Gastrocnemius medialis (tissue), 4 donors: ENCODE measurements around the gene CALN1. TPM values are rescaled to one million over a fixed set of nuclear protein-coding genes. Genes with fewer than 3 reads are reported as not detected.

ENCODE experiments used
- ATAC-seq, 2 donors: fragments of 150-250 bp; one replicate each; pipeline ENCODE4 v1.9.1; 2016
- DNase-seq, 2 donors: peaks; one replicate each; pipeline ENCODE4 v3.0.0-alpha.2; 2019
- H3K27ac ChIP-seq, 4 donors: fragments of 200-600 bp; sonication (generic); 1 replicate in 1 of 4; 2 replicates in 3 of 4; pipeline ENCODE4 v1.5.1; 2016 to 2018; ENCODE audit warnings: mild to moderate bottlenecking in 2 of 4, moderate library complexity in 1 of 4
- H3K27me3 ChIP-seq, 3 donors: fragments of 200-600 bp; sonication (generic) in 2 of 3; 1 replicate in 1 of 3; 2 replicates in 2 of 3; pipeline versions ENCODE4 v1.5.1 to v1.6.0; 2016 to 2019; ENCODE audit warnings: mild to moderate bottlenecking in 1 of 3, moderate library complexity in 1 of 3
- H3K36me3 ChIP-seq, 2 donors: fragments of 200-600 bp; sonication (generic) in 1 of 2; one replicate each; pipeline ENCODE4 v1.5.1; 2017 to 2018
- H3K4me1 ChIP-seq, 2 donors: fragments of 200-600 bp; sonication (generic) in 1 of 2; one replicate each; pipeline ENCODE4 v1.5.1; 2016 to 2017; ENCODE audit warnings: mild to moderate bottlenecking in 2 of 2
- H3K4me3 ChIP-seq, 4 donors: fragments of 200-600 bp; sonication (generic) in 3 of 4; 1 replicate in 1 of 4; 2 replicates in 3 of 4; pipeline ENCODE4 v1.5.1; 2016 to 2019; ENCODE audit warnings: mild to moderate bottlenecking in 2 of 4
- H3K9me3 ChIP-seq, 3 donors: fragments of 200-600 bp; sonication (generic) in 2 of 3; 1 replicate in 1 of 3; 2 replicates in 2 of 3; pipeline ENCODE4 v1.5.1; 2016 to 2019
- CTCF ChIP-seq, 5 experiments: fragments of 450-650 bp in 3 of 5; fragments of 200-600 bp in 2 of 5; sonication (generic) in 2 of 5; IDR thresholded peaks in 4 of 5; conservative IDR thresholded peaks in 1 of 5; 1 replicate in 4 of 5; 2 replicates in 1 of 5; pipeline ENCODE4 v1.5.1; 2016 to 2019; ENCODE audit warnings: antibody characterized with exemption in 5 of 5, mild to moderate bottlenecking in 3 of 5, moderate library complexity in 3 of 5
- POLR2A ChIP-seq, 2 donors: fragments of 450-650 bp; IDR thresholded peaks; one replicate each; pipeline ENCODE4 v1.6.1; 2017; ENCODE audit warnings: antibody characterized with exemption in 2 of 2, mild to moderate bottlenecking in 2 of 2, moderate library complexity in 2 of 2
- in situ Hi-C, 4 donors: fragments of 200-750 bp; cut with MboI; loops; one replicate each; pipeline versions ENCODE4 v1.15.0 to v1.8.0; 2017; ENCODE audit warnings: low sequenced_read_pairs in 4 of 4
- intact Hi-C: fragments of 100-400 bp; cut with DNase I; formaldehyde crosslinking; loops from one replicate; pipeline ENCODE4 v1.15.1; 2023; ENCODE audit warnings: low total_unique reads
- total RNA-seq, 4 donors: library from RNA; depleted of rRNA; stranded (reverse); fragments of >200 nt; gene quantifications; one replicate each; pipeline versions ENCODE4 v1.1.0 to v1.2.3, GENCODE V29; 2016

Gene CALN1
- total RNA-seq, 4 donors from 2014 or later, result not detected

DNA sequence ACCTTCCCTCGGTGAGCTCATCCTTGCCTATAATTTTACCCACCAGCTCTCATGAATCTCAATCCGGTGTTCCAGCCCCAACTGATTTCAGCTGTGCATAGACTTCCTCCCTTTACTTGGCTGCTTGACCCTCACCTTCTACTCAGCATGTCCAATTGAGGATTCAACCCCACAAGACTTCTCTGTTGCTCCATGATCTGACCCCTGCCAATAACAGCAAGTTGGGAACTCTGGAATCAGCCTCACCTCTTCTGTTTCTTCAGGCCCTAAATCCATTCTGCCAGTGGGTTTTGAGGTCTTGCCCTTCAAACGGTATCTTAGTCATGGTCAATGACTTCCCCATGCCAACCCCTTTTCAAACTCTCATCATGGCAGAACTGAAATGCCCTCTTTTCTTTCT lies 390.4 kb downstream of the CALN1 start:
- intact Hi-C loops, result no loop called here
- no peaks in the 10 kb centered on the region for H3K4me1 ChIP-seq
- no peaks in the 10 kb centered on the region for H3K27me3 ChIP-seq
- no peak for TF ChIP-seq POLR2A (IDR thresholded peaks at IDR 0.05)
- no peak for TF ChIP-seq CTCF (IDR thresholded peaks at IDR 0.05 in 4 of 5, conservative IDR thresholded peaks at IDR 0.05 in 1 of 5)
- no peak for ATAC-seq
- H3K27ac ChIP-seq, result no peak overlapping the region
- no peak for DNase-seq
- no peak overlapping the region for H3K4me3 ChIP-seq
- in situ Hi-C loops, result no loop called here
- no peaks in the 10 kb centered on the region for H3K36me3 ChIP-seq
- no peaks in the 10 kb centered on the region for H3K9me3 ChIP-seq

DNA sequence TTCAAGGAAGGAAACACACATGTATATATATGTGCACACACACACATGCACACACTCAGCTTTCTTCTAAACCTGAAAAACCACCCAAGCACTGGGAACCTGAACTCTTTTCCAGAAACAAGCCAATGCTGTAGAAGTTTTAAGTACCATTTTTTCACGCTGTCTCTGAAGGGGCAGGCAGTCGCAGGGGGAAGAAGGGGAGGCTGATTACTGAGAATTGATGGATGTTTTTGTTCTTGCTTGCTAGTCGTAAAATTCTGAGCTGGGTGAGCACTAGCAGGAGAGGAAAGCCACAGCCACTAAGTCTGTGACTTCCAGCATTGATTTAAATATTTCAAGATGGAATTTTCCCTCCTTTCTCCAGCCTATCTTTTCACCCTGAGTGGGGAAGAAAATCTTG lies 391.8 kb downstream of the CALN1 start:
- no peaks in the 10 kb centered on the region for H3K9me3 ChIP-seq
- ATAC-seq (no peak), DNase-seq (no peak)
- in situ Hi-C loops, result no loop called here
- no peak overlapping the region for H3K27ac ChIP-seq
- intact Hi-C loops, result no loop called here
- TF ChIP-seq POLR2A (IDR thresholded peaks at IDR 0.05), result no peak
- TF ChIP-seq CTCF (IDR thresholded peaks at IDR 0.05 in 4 of 5, conservative IDR thresholded peaks at IDR 0.05 in 1 of 5), result no peak
- no peak overlapping the region for H3K4me3 ChIP-seq
- no peaks in the 10 kb centered on the region for H3K27me3 ChIP-seq
- H3K4me1 ChIP-seq, result no peaks in the 10 kb centered on the region
- H3K36me3 ChIP-seq, result no peaks in the 10 kb centered on the region

DNA sequence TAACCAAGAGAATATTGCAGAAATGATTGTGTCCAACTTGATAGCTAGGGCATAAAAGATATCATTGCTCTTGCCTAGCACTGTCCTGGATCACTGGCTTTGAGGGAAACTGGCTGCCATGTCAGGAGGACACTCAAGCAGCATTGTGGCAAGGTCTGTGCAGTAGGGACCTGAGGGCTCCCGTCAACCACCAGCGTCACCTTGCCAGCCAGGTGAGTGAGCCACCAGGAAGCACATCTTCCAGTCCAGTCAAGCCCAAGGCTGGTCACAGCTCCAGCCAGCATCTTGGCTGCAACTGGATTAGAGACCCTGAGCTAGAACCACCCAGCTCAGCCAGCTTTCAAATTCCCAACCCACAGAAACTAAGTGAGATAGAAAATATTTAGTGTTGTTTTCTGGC lies 392.7 kb downstream of the CALN1 start:
- in situ Hi-C loops (no loop called here), intact Hi-C loops (no loop called here)
- Histone ChIP-seq H3K4me1 (no peaks in the 10 kb centered on the region), H3K36me3 (no peaks in the 10 kb centered on the region), H3K4me3 (no peak overlapping the region), H3K27ac (no peak overlapping the region), H3K27me3 (no peaks in the 10 kb centered on the region), H3K9me3 (no peaks in the 10 kb centered on the region)
- TF ChIP-seq POLR2A (IDR thresholded peaks at IDR 0.05) (no peak), CTCF (IDR thresholded peaks at IDR 0.05 in 4 of 5, conservative IDR thresholded peaks at IDR 0.05 in 1 of 5) (no peak)
- DNase-seq (no peak), ATAC-seq (no peak)

GRCh38 chr7:72017756-72018155 lies 394.4 kb downstream of the CALN1 start:
- TF ChIP-seq POLR2A (IDR thresholded peaks at IDR 0.05) (no peak), CTCF (IDR thresholded peaks at IDR 0.05 in 4 of 5, conservative IDR thresholded peaks at IDR 0.05 in 1 of 5) (no peak)
- Histone ChIP-seq H3K4me1 (no peaks in the 10 kb centered on the region), H3K27ac (no peak overlapping the region), H3K27me3 (no peaks in the 10 kb centered on the region), H3K9me3 (no peaks in the 10 kb centered on the region), H3K4me3 (no peak overlapping the region), H3K36me3 (no peaks in the 10 kb centered on the region)
- in situ Hi-C loops, result no loop called here
- intact Hi-C loops, result no loop called here
- ATAC-seq, result no peak
- DNase-seq, result no peak

- no peak overlapping the region for H3K4me3 ChIP-seq
- H3K27me3 ChIP-seq, result no peaks in the 10 kb centered on the region
- H3K27ac ChIP-seq, result no peak overlapping the region
- ATAC-seq (no peak), DNase-seq (no peak)
- no peaks in the 10 kb centered on the region for H3K36me3 ChIP-seq
- H3K4me1 ChIP-seq, result no peaks in the 10 kb centered on the region
- intact Hi-C loops (no loop called here), in situ Hi-C loops (no loop called here)
- TF ChIP-seq CTCF (IDR thresholded peaks at IDR 0.05 in 4 of 5, conservative IDR thresholded peaks at IDR 0.05 in 1 of 5) (no peak), POLR2A (IDR thresholded peaks at IDR 0.05) (no peak)
- H3K9me3 ChIP-seq, result no peaks in the 10 kb centered on the region
Measured at GRCh38 chr7:72016574-72016973, 395.6 kb downstream of the CALN1 start.
